Stimulated activated naive CD8-positive, alpha-beta T cell treated with anti-CD3 and anti-CD28 coated beads, Interleukin-15, amount 100 ng/mL, for 72 hours (primary cell): Measurements from ENCODE around the gene CLEC4M.
A peak's percentile ranks its signal among the peaks of the same experiment; 100 is the strongest.
"Not testable (repeated sequence)": the region's sequence is repeated elsewhere in the genome, so short reads cannot be mapped to it uniquely, and the experiment has no call there.

Source experiments
- ATAC-seq: fragments of 150-1000 bp; cut with Tn5 transposase; 2 replicates; pipeline ENCODE4 v1.10.0; 2021; ENCODE audit warnings: mild to moderate bottlenecking, moderate library complexity
- DNase-seq, 2 donors: peaks; one replicate each; pipeline ENCODE4 v3.0.0; 2021 to 2022
- H3K27ac Mint-ChIP-seq, 2 donors: one replicate each; pipeline ENCODE4 v1.8.0; 2022; ENCODE audit warnings: mild to moderate bottlenecking in 2 of 2, mixed read lengths in 2 of 2, moderate library complexity in 2 of 2
- H3K27me3 Mint-ChIP-seq: one replicate; pipeline ENCODE4 v1.8.0; 2022; ENCODE audit warnings: mixed read lengths
- H3K4me1 Mint-ChIP-seq: one replicate; pipeline ENCODE4 v1.8.0; 2022; ENCODE audit warnings: mild to moderate bottlenecking, mixed read lengths
- H3K4me3 Mint-ChIP-seq, 2 donors: one replicate each; pipeline ENCODE4 v1.8.0; 2022; ENCODE audit warnings: mild to moderate bottlenecking in 2 of 2, mixed read lengths in 2 of 2, moderate library complexity in 1 of 2
- H3K9me3 Mint-ChIP-seq, 2 donors: one replicate each; pipeline ENCODE4 v1.8.0; 2022; ENCODE audit warnings: mixed read lengths in 2 of 2

Gene CLEC4M

GRCh38 chr19:7773841-7774240, 10.8 kb downstream of the CLEC4M start:
- peaks cover 24% of the 10 kb centered on the region for H3K4me1 Mint-ChIP-seq
- peaks cover 48% of the 10 kb centered on the region for H3K27me3 Mint-ChIP-seq
- no peaks in the 10 kb centered on the region for H3K9me3 Mint-ChIP-seq
- no peak overlapping the region for H3K27ac Mint-ChIP-seq
- DNase-seq (no peak), ATAC-seq (no peak)
- no peak overlapping the region for H3K4me3 Mint-ChIP-seq

- peaks cover 48% of the 10 kb centered on the region for H3K27me3 Mint-ChIP-seq
- no peaks in the 10 kb centered on the region for H3K9me3 Mint-ChIP-seq
- H3K4me1 Mint-ChIP-seq, result peaks cover 24% of the 10 kb centered on the region
- no peak overlapping the region for H3K4me3 Mint-ChIP-seq
- DNase-seq, result no peak
- no peak for ATAC-seq
- H3K27ac Mint-ChIP-seq, result no peak overlapping the region
These were observed 12.7 kb downstream of the CLEC4M start for GRCh38 chr19:7775761-7776160.

GRCh38 chr19:7778081-7778480, 15.0 kb downstream of the CLEC4M start:
- Mint-ChIP-seq H3K27me3 (peaks cover 54% of the 10 kb centered on the region), H3K27ac (no peak overlapping the region), H3K9me3 (no peaks in the 10 kb centered on the region), H3K4me1 (peaks cover 3% of the 10 kb centered on the region), H3K4me3 (no peak overlapping the region)
- ATAC-seq (no peak), DNase-seq (no peak)

GRCh38 chr19:7779631-7780486, 16.8 kb downstream of the CLEC4M start:
- Mint-ChIP-seq H3K4me1 (peaks cover 5% of the 10 kb centered on the region), H3K4me3 (no peak overlapping the region), H3K27me3 (peaks cover 71% of the 10 kb centered on the region), H3K27ac (no peak overlapping the region), H3K9me3 (peaks cover 0 to 3% of the 10 kb centered on the region in 2 donors)
- DNase-seq (no peak), ATAC-seq (no peak)

- peaks cover 72% of the 10 kb centered on the region for H3K27me3 Mint-ChIP-seq
- H3K9me3 Mint-ChIP-seq, result peaks cover 0 to 7% of the 10 kb centered on the region in 2 donors
- ATAC-seq (no peak), DNase-seq (no peak)
- no peak overlapping the region for H3K4me3 Mint-ChIP-seq
- peaks cover 5% of the 10 kb centered on the region for H3K4me1 Mint-ChIP-seq
- peak overlapping the region in 1 of 2 donors; percentile 20 for H3K27ac Mint-ChIP-seq
These were observed 18.1 kb downstream of the CLEC4M start for GRCh38 chr19:7781157-7781556.

- Mint-ChIP-seq H3K27ac (no peak overlapping the region), H3K27me3 (peaks cover 78% of the 10 kb centered on the region), H3K9me3 (peaks cover 0 to 7% of the 10 kb centered on the region in 2 donors), H3K4me3 (no peak overlapping the region), H3K4me1 (peaks cover 14% of the 10 kb centered on the region)
- DNase-seq (no peak), ATAC-seq (no peak)
These were observed 21.0 kb downstream of the CLEC4M start for GRCh38 chr19:7783991-7784423.

GRCh38 chr19:7784856-7785255, 21.8 kb downstream of the CLEC4M start:
- H3K4me1 Mint-ChIP-seq, result peaks cover 21% of the 10 kb centered on the region
- H3K27me3 Mint-ChIP-seq, result peaks cover 78% of the 10 kb centered on the region
- no peak overlapping the region for H3K4me3 Mint-ChIP-seq
- no peak overlapping the region for H3K27ac Mint-ChIP-seq
- DNase-seq, result no peak
- ATAC-seq, result no peak
- peaks cover 0 to 7% of the 10 kb centered on the region in 2 donors for H3K9me3 Mint-ChIP-seq

GRCh38 chr19:7787141-7787540, 24.1 kb downstream of the CLEC4M start:
- no peak overlapping the region for H3K4me3 Mint-ChIP-seq

GRCh38 chr19:7787602-7788177, 24.6 kb downstream of the CLEC4M start:
- DNase-seq (no peak), ATAC-seq (no peak)
- peaks cover 0 to 7% of the 10 kb centered on the region in 2 donors for H3K9me3 Mint-ChIP-seq
- peak overlapping the region in 1 of 2 donors; percentile 77 for H3K4me3 Mint-ChIP-seq
- peaks cover 21% of the 10 kb centered on the region for H3K4me1 Mint-ChIP-seq
- no peak overlapping the region for H3K27ac Mint-ChIP-seq
- peaks cover 97% of the 10 kb centered on the region for H3K27me3 Mint-ChIP-seq

More at GRCh38 chr19:7787141-7787540, 24.1 kb downstream of the CLEC4M start:
- DNase-seq (no peak), ATAC-seq (no peak)
- Mint-ChIP-seq H3K27me3 (peaks cover 94% of the 10 kb centered on the region), H3K4me1 (peaks cover 21% of the 10 kb centered on the region), H3K27ac (no peak overlapping the region), H3K9me3 (peaks cover 0 to 7% of the 10 kb centered on the region in 2 donors)

- no peak for DNase-seq
- H3K27ac Mint-ChIP-seq, result no peak overlapping the region
- H3K4me1 Mint-ChIP-seq, result peaks cover 21% of the 10 kb centered on the region
- H3K4me3 Mint-ChIP-seq, result peak overlapping the region in 1 of 2 donors; percentile 77
- peaks cover 0 to 7% of the 10 kb centered on the region in 2 donors for H3K9me3 Mint-ChIP-seq
- ATAC-seq, result no peak
- peaks cover 93% of the 10 kb centered on the region for H3K27me3 Mint-ChIP-seq
These were observed 25.3 kb downstream of the CLEC4M start for GRCh38 chr19:7788178-7788932.

- peak overlapping the region in 1 of 2 donors; percentile 19 for H3K27ac Mint-ChIP-seq
- ATAC-seq, result no peak
- DNase-seq, result no peak
- peaks cover 87% of the 10 kb centered on the region for H3K27me3 Mint-ChIP-seq
- peaks cover 0 to 7% of the 10 kb centered on the region in 2 donors for H3K9me3 Mint-ChIP-seq
- peak overlapping the region in 1 of 2 donors; percentile 73 for H3K4me3 Mint-ChIP-seq
- peaks cover 19% of the 10 kb centered on the region for H3K4me1 Mint-ChIP-seq
These were observed 25.9 kb downstream of the CLEC4M start for GRCh38 chr19:7788933-7789323.

GRCh38 chr19:7789447-7789846, 26.4 kb downstream of the CLEC4M start:
- Mint-ChIP-seq H3K4me3 (peak overlapping the region; percentile 19 to 73), H3K27ac (no peak overlapping the region), H3K4me1 (peaks cover 16% of the 10 kb centered on the region), H3K9me3 (peaks cover 0 to 7% of the 10 kb centered on the region in 2 donors), H3K27me3 (peaks cover 82% of the 10 kb centered on the region)
- DNase-seq, result no peak
- peak; percentile 33 for ATAC-seq

GRCh38 chr19:7790416-7790815, 27.4 kb downstream of the CLEC4M start:
- DNase-seq, result no peak
- Mint-ChIP-seq H3K4me3 (no peak overlapping the region), H3K9me3 (no peaks in the 10 kb centered on the region), H3K27ac (no peak overlapping the region), H3K27me3 (peaks cover 73% of the 10 kb centered on the region), H3K4me1 (peaks cover 16% of the 10 kb centered on the region)
- ATAC-seq, result no peak

- Mint-ChIP-seq H3K4me3 (no peak overlapping the region), H3K27me3 (peaks cover 60% of the 10 kb centered on the region), H3K27ac (no peak overlapping the region), H3K4me1 (peaks cover 16% of the 10 kb centered on the region), H3K9me3 (no peaks in the 10 kb centered on the region)
- ATAC-seq (no peak), DNase-seq (no peak)
These were observed 29.2 kb downstream of the CLEC4M start for GRCh38 chr19:7792281-7792680.

GRCh38 chr19:7792701-7793100, 29.7 kb downstream of the CLEC4M start:
- not testable (repeated sequence) for ATAC-seq, H3K4me3 Mint-ChIP-seq, H3K27ac Mint-ChIP-seq, H3K9me3 Mint-ChIP-seq, DNase-seq
- peaks cover 16% of the 10 kb centered on the region for H3K4me1 Mint-ChIP-seq
- H3K27me3 Mint-ChIP-seq, result peaks cover 60% of the 10 kb centered on the region
